ENCODE measurements around the gene ZBTB16.

ZBTB16 gene

DNA sequence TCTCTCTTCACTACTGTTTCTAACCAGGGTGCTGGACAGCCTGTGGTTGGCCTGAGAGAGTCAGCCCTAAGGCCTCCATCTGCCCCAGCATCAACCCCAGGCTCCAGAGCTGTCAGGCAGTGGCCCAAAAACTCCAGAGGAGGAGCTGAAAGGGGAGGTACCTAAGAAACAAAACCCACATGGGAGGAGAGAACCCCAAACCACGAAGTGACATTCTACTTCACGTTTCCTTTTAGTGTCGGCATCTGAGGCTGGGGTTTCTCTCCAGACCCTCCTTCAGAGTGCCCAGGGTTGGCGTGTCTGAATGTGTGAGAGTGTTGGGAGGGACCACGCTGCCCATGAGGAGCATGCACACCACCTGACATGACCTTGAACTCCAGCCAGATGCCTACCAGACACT, 166.8 kb downstream of the ZBTB16 start:
- ATAC-seq (no peak), DNase-seq (no peak)
- H3K4me3 Mint-ChIP-seq: no peak overlapping the region
- no peak overlapping the region for H3K27ac Mint-ChIP-seq
- H3K27me3 Mint-ChIP-seq: no peaks in the 10 kb centered on the region
- H3K9me3 Mint-ChIP-seq: no peaks in the 10 kb centered on the region
- H3K4me1 Mint-ChIP-seq: peaks cover 23% of the 10 kb centered on the region

DNA sequence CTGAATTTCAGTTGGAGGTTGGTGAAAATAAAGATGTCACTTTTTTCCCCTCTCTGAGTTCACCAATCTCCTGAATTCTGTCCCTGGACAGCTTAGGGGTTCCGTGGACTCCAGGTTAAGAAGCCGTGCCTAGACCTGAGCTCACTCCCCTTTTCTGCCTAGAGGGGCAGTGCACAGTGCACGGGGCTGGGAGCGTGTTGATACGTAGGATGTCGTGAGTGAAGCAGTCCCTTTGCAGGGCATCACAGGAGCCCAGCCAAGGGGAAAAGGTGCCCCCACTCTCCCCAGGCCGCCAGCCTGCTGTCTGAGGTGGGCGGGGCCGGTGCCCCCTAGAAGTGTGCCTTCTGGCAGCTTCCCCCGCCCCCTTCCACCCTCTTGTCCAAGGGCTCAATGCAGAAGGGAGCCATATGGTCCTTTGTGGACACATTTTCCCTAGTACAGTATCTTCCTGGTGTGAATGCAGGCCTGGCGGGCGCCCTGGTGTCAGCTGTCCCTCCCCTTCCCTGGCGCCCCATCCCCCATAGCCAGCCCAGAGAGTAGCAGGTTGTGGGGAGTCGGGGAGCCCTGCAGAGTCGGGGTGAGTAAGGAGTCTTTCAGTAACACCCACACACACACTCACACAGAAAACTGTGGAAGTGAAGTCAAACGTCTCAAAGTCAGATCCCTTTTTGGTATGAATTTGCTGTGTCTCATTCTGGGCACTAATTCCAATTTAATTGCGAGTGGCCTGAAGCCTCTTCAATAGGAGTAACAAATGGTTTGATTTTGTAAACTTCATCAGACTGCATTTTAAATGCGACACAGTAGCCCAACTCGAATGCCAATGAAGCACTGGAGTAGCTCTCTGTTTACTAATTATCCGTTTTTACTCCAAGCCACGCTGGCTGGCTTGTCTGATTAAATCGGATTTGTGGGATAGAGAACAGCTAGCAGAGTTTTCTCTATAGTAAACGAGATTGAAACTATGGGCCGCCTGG, 169.2 kb downstream of the ZBTB16 start:
- DNase-seq (no peak), ATAC-seq (no peak)
- Mint-ChIP-seq H3K27ac (no peak overlapping the region), H3K27me3 (no peaks in the 10 kb centered on the region), H3K9me3 (no peaks in the 10 kb centered on the region), H3K4me1 (peaks cover 23% of the 10 kb centered on the region), H3K4me3 (no peak overlapping the region)

DNA sequence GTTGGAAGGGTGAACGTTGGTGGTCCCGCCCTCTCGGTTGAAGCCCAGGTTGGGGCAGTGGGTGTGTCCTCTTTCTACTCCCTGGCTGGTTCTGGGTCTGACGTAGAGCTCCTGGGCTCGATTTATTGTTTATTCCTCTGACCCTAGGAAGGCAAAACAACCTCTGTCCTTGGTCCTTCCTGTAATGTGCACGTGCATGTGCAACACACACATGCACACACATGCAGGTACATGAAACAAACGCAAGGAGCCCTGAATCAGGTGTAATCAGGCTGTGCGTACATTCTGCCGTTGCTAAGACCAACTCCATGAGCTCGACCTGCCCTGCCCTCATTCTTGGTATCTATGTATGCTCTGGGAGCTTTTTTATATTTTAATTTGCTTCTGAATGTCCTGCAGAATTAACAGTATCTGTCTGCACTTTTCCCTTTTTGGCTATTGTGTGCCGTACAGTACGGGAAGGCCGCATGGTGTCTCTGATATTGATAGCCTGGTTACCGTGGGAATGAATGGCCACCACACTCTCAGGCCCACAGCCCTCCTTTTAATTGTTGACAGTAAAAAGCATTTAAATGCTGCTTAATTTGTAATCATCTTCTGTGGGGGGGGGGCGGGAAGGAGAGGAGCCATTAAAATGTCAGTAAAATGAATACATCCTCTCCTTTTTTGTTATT, 170.7 kb downstream of the ZBTB16 start:
- H3K4me1 Mint-ChIP-seq: peaks cover 22% of the 10 kb centered on the region
- no peaks in the 10 kb centered on the region for H3K27me3 Mint-ChIP-seq
- no peak overlapping the region for H3K4me3 Mint-ChIP-seq
- no peaks in the 10 kb centered on the region for H3K9me3 Mint-ChIP-seq
- ATAC-seq: no peak
- DNase-seq: no peak
- no peak overlapping the region for H3K27ac Mint-ChIP-seq

DNA sequence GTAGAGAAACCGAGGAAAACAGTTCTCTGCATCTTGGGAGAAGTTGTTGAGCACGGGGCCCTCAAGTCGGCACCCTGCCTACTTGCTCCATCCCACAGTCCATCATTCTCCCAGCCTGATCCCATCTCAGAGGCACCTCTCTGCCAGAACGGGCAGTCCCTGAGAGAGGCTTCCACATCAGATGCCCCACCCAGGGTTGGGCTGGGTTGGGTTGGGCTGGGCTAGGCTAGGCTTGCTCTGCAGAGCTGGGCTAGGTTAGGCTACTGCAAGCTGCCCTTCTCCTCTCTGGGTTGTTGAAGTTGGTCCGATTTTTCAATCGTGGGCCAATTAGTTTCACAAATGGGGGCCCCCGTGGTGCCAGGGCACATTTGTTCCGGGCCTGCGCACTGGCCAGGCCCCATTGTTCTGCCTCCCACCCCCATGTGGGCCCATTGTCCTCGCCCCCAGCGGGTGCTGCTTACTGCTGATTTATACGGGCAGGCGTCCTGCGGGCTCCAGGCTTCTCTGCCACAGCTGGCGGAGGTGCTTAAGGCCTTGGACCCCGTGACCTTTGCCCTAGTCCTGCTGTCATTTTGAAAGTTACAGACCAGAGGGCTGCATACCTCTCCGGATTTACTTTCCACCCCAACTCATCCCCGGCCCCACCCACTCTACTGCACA, 173.0 kb downstream of the ZBTB16 start:
- ATAC-seq (peak; percentile 37), DNase-seq (no peak)
- Mint-ChIP-seq H3K9me3 (no peaks in the 10 kb centered on the region), H3K27me3 (no peaks in the 10 kb centered on the region), H3K4me1 (no peaks in the 10 kb centered on the region), H3K27ac (no peak overlapping the region), H3K4me3 (no peak overlapping the region)

DNA sequence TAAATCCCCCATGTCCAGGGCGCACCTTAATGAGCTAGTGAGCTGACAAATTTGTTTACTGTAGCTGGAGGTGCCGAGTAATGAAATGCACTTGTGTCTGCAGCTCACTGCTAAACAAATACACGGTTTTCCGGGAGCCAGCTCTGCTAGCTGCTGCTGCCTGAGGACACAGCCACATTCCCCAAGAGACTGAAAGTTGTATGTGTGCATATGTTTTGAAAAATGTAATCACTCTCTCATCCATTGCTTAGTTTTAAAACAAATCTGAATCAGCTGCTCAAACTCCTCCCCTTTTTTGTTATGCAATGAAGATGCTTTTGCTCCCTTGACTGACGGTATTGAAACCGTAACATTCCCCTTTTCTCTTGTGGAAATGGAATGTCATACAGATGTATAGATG, 174.2 kb downstream of the ZBTB16 start:
- Mint-ChIP-seq H3K9me3 (no peaks in the 10 kb centered on the region), H3K27ac (no peak overlapping the region)
- DNase-seq: no peak

DNA sequence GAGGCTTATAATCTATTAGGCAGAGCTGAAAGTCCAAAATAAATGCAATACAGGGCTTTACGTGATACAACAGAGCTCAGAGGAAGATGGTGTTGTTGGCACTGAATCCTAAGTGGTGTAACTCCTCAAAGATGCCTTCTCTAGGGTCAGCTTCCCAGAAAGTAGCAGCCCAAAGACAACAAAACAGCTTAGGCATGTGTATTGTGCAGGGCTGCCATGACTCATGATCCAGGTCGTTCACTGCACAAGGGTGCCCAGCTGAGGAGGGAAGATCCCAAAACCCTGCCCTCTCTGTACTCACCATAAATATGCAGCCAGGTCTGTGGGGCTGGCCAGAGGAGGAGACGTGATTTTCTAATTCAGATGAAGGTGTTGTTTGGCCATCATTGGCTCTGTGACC, 177.3 kb downstream of the ZBTB16 start:
- no peaks in the 10 kb centered on the region for H3K4me1 Mint-ChIP-seq
- no peaks in the 10 kb centered on the region for H3K27me3 Mint-ChIP-seq
- DNase-seq: no peak
- no peak overlapping the region for H3K4me3 Mint-ChIP-seq
- ATAC-seq: no peak
- no peak overlapping the region for H3K27ac Mint-ChIP-seq
- H3K9me3 Mint-ChIP-seq: no peaks in the 10 kb centered on the region

More for the DNA sequence above, 174.2 kb downstream of the ZBTB16 start:
- ATAC-seq: no peak
- Mint-ChIP-seq H3K4me3 (no peak overlapping the region), H3K4me1 (no peaks in the 10 kb centered on the region), H3K27me3 (no peaks in the 10 kb centered on the region)

DNA sequence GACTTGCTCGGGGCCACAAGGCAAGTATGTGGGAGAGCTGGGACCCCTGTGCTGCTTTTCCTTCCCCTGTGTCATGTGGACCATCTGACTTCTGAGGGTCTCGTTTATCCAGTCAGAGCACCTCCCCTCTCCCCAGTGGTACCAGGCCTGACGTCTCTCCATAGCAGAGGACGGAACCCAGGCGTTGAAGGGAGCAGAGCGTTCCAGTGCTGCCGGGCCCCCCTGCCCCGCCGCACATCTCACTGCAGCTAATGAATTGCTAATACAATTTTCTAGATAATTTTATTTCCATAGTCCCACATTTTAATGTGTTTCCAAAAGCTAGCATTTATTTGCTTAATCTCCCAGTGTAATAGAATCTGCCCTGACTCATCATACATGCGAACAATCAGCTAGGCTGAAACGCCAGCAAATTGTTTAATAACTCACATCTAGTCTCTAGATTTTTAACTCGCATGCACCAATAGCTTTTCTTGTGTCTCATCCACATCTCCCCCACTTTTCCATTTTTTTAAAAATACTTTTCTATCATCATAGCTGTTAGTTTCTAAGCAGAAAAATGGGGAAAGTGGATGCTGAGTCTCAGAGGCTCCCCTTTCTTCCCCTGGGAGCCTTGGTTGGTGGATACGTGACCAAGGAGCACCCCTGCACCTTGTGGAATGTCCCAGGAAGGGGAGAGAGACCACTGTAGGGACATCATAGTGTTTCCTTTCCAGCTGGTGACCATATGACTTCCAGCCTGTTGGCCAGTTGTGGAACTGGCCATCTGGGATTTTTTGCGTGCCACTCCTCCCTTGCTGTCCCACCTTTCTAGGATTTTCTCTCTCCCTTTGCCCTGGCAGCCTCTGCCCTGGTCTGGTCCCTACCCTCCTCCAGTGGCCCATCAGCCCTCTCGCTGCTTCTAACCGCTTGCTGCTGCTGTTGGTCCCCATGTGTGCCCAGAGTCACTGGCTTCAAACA, 178.1 kb downstream of the ZBTB16 start:
- Mint-ChIP-seq H3K9me3 (no peaks in the 10 kb centered on the region), H3K4me3 (no peak overlapping the region), H3K4me1 (no peaks in the 10 kb centered on the region), H3K27me3 (no peaks in the 10 kb centered on the region), H3K27ac (no peak overlapping the region)
- ATAC-seq: no peak
- no peak for DNase-seq

DNA sequence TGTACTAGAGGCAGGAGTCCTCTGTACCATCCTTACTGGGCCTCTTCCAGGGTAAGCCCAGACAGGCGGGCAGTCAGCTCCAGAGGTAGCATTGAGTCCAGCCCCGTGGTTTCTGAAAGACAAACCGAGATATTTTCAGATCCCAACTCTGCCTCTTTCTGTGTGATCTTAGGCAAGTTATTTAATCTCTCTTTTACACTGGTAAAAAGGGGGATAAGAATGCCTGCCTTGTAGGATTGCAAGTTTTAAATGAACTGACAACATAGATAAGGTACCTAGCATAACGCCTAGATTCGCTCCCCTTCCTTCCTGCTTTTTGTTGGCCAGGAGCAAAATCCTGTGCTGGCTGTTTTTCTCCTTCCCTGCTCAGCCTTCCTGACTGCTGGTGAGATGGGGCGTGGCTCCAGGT, 180.2 kb downstream of the ZBTB16 start:
- H3K9me3 Mint-ChIP-seq: no peaks in the 10 kb centered on the region
- ATAC-seq (no peak), DNase-seq (no peak)
- H3K27ac Mint-ChIP-seq: no peak overlapping the region
- H3K27me3 Mint-ChIP-seq: no peaks in the 10 kb centered on the region
- H3K4me3 Mint-ChIP-seq: no peak overlapping the region
- no peaks in the 10 kb centered on the region for H3K4me1 Mint-ChIP-seq

DNA sequence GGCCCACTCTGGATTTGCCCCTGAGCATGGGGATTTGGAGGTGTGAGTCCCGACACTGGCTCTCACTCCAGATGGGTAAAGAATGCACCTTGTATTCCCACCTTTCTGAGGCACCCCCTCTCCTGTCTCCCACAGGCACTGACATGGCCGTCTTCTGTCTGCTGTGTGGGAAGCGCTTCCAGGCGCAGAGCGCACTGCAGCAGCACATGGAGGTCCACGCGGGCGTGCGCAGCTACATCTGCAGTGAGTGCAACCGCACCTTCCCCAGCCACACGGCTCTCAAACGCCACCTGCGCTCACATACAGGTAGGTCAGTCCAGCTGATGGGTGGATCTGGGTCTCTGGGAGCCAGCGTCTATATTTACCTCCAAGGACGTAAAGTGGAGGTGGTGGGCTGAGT, 182.5 kb downstream of the ZBTB16 start:
- no peak for ATAC-seq
- no peak overlapping the region for H3K4me3 Mint-ChIP-seq

DNA sequence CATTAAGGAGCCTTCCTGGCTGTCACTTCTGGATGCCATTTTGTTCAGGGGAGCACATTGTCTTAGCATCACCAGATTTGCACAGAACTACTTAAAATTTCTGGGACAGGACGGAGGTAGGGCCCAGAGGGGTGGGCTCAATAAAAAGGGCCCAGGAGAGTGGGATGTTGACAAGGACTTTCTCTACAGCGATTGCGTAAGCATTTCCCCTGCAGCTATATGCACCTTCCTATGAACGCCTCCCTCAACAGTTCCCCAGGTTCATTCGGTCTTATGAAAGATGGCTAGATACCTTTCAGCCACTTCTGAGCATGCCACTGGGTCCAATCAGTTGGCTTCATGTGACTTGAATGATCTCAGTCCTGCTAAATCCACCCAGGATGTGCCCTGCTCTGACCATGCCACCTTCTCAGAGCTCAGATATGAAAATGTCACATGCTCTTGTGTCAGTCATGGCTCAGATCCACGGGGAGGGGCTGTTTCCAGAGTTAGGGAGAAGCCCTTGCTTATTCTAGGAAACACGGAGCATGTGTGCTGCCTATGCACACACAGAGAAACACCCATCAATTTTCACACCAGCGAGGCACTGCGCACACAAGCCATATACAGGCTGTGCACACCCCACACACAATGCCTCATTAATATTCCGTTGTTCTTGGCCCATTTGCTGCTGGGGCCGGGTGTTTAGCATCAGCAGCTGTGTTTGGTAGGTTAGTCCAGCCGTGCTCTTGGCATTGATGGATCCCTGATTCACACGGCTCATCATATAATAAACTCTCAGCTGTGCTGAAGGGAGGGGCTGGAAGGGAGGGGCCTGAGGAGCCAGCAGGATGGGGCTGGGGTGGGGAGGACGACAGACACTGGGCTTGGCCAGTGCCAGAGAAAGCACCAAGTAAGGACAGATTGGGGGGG, 184.2 kb downstream of the ZBTB16 start:
- H3K4me3 Mint-ChIP-seq: no peak overlapping the region
- no peaks in the 10 kb centered on the region for H3K9me3 Mint-ChIP-seq
- no peaks in the 10 kb centered on the region for H3K4me1 Mint-ChIP-seq
- no peak overlapping the region for H3K27ac Mint-ChIP-seq
- H3K27me3 Mint-ChIP-seq: no peaks in the 10 kb centered on the region
- ATAC-seq (no peak), DNase-seq (no peak)

More for the DNA sequence above, 182.5 kb downstream of the ZBTB16 start:
- Mint-ChIP-seq H3K27me3 (no peaks in the 10 kb centered on the region), H3K27ac (no peak overlapping the region), H3K9me3 (no peaks in the 10 kb centered on the region), H3K4me1 (no peaks in the 10 kb centered on the region)
- no peak for DNase-seq

DNA sequence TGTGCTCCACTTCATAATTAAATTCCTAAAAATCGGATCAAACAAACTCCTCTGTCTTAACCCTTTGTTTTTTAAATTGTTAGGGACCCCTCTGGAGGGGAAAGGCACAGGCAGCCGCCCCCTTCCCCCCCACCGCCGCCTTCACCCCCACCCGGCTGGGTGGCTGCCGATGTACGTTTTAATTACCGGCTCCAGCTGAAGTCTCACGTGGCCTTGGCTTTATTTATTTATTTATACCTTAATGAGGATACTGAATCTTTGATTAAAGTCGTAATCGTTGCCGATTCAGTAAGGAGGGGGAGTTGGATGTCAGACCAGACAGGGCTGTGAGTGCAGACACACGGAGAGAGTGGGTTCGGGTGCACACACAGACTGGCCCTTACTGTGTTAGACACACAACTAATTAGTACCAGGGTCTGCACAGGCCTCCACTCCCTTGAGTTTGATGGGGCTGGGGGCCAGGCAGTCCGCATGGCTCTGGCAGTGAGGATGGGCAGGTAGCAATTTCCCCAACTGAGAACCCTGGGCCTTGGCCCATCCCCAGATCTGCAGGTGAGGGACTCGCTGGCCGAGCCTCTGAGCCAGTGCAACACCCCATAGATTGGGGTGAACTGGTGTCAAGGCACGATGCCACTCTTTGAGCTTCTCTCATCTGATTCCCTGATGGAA, 185.3 kb downstream of the ZBTB16 start:
- Mint-ChIP-seq H3K9me3 (no peaks in the 10 kb centered on the region), H3K27me3 (no peaks in the 10 kb centered on the region), H3K4me3 (no peak overlapping the region), H3K4me1 (no peaks in the 10 kb centered on the region), H3K27ac (no peak overlapping the region)
- DNase-seq (no peak), ATAC-seq (no peak)

DNA sequence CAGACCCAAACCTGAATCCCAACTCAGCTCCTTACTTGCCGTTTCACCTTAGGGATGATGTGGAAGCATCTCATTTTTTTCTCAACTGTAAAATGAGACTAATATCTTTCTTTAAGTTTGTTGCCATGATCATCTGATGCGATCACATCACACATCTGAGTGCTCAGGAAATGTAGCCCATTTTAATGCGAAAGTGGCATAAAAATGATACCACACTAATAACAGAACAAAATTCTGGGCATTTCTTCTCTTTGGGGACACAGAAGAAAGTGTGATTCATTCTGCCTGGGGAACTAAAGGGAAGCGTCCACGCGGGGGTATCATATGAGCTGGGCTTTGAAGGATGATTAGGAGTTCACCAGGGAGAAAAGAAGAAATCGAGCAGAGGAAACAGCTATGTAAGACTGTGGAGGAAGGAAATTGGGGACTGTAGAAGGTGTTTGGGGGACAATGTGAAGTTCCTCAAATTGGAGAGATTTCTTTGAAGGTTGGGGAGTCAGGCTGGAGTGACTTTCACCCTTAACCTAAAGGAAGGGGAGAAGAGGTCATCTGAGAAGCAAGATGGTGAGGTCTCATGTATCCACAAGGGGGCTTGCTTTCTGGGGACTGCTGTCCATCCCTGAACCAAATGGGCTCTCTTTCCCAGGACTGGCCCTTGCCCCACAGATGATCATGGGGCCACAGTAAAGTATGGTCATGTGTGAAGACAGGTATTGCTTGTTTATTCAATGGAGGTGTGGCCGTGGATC, 187.0 kb downstream of the ZBTB16 start:
- Mint-ChIP-seq H3K27ac (peak overlapping the region in 1 of 2 donors; percentile 37), H3K4me1 (no peaks in the 10 kb centered on the region), H3K9me3 (no peaks in the 10 kb centered on the region), H3K4me3 (no peak overlapping the region), H3K27me3 (no peaks in the 10 kb centered on the region)
- ATAC-seq (no peak), DNase-seq (no peak)

DNA sequence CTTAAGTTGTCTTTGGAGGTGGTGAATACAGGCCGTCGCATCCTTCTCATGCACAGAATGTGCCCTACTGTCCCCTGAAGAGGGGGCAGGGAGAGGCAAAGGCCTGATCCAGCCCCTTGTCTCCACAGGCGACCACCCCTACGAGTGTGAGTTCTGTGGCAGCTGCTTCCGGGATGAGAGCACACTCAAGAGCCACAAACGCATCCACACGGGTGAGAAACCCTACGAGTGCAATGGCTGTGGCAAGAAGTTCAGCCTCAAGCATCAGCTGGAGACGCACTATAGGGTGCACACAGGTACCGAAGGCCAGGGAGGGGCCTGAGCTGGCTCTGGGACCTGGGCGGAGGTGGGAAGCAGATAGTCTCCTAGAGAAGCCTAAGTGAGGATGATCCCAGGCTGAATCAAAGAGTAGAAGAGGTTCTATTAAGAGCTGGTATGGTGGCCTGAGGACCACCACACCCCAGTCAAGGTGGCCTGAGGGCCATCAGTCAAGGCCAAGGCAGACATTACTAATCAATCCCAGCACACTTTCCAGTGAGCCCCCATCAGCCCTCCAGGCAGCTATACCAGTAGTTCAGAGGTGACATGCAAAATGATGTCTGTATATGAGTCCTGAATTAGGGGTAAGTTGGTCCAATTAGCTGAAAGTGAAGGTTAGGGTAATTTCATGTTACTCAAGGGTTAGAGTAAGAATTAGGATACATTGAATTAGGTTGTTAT, 187.7 kb downstream of the ZBTB16 start:
- H3K4me1 Mint-ChIP-seq: no peaks in the 10 kb centered on the region

More for the DNA sequence above, 187.7 kb downstream of the ZBTB16 start:
- Mint-ChIP-seq H3K4me3 (no peak overlapping the region), H3K9me3 (no peaks in the 10 kb centered on the region), H3K27me3 (no peaks in the 10 kb centered on the region), H3K27ac (no peak overlapping the region)
- DNase-seq (no peak), ATAC-seq (no peak)

All from stimulated activated naive CD8-positive, alpha-beta T cell treated with anti-CD3 and anti-CD28 coated beads, Interleukin-15, amount 100 ng/mL, for 72 hours (primary cell).